Vagina (tissue), 2 donors: Measurements from ENCODE around the gene STARD13.

Experiments used
- CTCF ChIP-seq, 3 experiments: fragments of 450-650 bp in 2 of 3; fragments of 200-600 bp in 1 of 3; sonication (generic) in 1 of 3; IDR thresholded peaks; one replicate each; pipeline ENCODE4 v1.5.1; 2017 to 2019; ENCODE audit warnings: antibody characterized with exemption in 3 of 3, mild to moderate bottlenecking in 2 of 3, moderate library complexity in 2 of 3
- POLR2AphosphoS5 ChIP-seq, 2 donors: sonication (generic); formaldehyde crosslinking; IDR thresholded peaks; one replicate each; pipeline ENCODE4 v1.9.0; 2017; ENCODE audit warnings: antibody characterized with exemption in 2 of 2, mild to moderate bottlenecking in 2 of 2, low read depth in 1 of 2; ENCODE audit not compliant: insufficient read depth in 1 of 2

GRCh38 chr13:33235564-33235963 is 50.0 kb downstream of the STARD13 start:
- no peak for TF ChIP-seq CTCF (IDR thresholded peaks at IDR 0.05)
- TF ChIP-seq POLR2AphosphoS5 (IDR thresholded peaks at IDR 0.05; ENCODE audit: insufficient read depth in 1 of 2, low read depth in 1 of 2) = no peak
